ENCODE data around the gene HSPB8.

DNA sequence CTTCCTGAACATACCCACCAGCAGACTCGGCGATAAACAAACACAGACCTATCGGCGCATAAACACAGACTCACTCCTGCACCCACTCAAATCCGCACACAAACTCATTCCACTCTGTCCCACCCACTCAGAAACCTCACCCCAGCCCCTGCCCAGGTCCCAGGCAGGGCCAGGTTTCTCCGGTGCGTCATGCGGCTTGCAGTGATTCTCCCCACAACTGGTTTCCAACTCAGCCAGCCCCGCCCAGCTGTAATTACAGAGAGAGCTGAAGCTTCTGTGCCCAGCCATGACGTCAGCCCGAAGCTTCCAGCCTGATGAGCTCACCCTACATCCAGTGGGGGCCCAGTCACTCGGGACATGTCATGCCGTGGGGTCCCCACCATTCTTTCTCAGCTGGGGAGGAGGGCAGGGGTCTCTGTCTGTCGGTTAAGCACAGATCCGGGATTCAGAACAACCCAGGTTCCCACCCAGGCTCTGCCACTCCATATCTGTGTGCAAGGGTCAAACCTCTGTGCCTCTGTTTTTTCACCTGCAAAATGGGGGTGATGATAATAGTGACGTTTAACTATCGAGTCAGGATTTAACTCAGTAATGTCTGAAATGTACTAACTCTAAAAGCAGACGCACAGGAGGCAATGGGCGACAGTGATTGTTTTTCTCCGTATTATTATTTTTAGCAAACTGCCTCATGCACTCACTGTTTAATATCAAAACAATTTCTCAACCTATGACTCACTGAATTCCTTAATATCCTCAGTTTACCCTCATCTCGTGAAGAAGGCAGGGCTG is 2.3 kb upstream of the HSPB8 start:
- TF ChIP-seq NFIC (IDR thresholded peaks at IDR 0.05; ENCODE audit: borderline replicate concordance) = no peak
- TF ChIP-seq, protein P1, sequence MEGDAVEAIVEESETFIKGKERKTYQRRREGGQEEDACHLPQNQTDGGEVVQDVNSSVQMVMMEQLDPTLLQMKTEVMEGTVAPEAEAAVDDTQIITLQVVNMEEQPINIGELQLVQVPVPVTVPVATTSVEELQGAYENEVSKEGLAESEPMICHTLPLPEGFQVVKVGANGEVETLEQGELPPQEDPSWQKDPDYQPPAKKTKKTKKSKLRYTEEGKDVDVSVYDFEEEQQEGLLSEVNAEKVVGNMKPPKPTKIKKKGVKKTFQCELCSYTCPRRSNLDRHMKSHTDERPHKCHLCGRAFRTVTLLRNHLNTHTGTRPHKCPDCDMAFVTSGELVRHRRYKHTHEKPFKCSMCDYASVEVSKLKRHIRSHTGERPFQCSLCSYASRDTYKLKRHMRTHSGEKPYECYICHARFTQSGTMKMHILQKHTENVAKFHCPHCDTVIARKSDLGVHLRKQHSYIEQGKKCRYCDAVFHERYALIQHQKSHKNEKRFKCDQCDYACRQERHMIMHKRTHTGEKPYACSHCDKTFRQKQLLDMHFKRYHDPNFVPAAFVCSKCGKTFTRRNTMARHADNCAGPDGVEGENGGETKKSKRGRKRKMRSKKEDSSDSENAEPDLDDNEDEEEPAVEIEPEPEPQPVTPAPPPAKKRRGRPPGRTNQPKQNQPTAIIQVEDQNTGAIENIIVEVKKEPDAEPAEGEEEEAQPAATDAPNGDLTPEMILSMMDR (IDR thresholded peaks at IDR 0.05) = no peak
- TF ChIP-seq CHD2 (IDR thresholded peaks at IDR 0.05; ENCODE audit: low read length, partially characterized antibody) = no peak
- TF ChIP-seq, protein P2, sequence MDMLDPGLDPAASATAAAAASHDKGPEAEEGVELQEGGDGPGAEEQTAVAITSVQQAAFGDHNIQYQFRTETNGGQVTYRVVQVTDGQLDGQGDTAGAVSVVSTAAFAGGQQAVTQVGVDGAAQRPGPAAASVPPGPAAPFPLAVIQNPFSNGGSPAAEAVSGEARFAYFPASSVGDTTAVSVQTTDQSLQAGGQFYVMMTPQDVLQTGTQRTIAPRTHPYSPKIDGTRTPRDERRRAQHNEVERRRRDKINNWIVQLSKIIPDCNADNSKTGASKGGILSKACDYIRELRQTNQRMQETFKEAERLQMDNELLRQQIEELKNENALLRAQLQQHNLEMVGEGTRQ (IDR thresholded peaks at IDR 0.05; ENCODE audit: borderline replicate concordance, low read depth, low read length) = no peak
- no peak for TF ChIP-seq EP300 (IDR thresholded peaks at IDR 0.05; ENCODE audit: borderline replicate concordance in 1 of 2, low read depth in 1 of 2, low read length in 1 of 2)

Measured in SK-N-SH (cell line).